Adrenal gland (tissue), 12 donors: Measurements from ENCODE around the gene NAV2. TPM values are rescaled to one million over a fixed set of nuclear protein-coding genes. Genes with fewer than 3 reads are reported as not detected.

Experiments used
- DNase-seq, 7 donors: peaks; one replicate each; pipeline ENCODE4 v3.0.0-alpha.2; 2019 to 2020
- H3K27ac ChIP-seq, 5 donors: fragments of 200-600 bp; sonication (generic) in 4 of 5; 1 replicate in 3 of 5; 2 replicates in 2 of 5; pipeline versions ENCODE4 v1.5.1 to v1.8.0; 2016 to 2020; ENCODE audit warnings: mild to moderate bottlenecking in 1 of 5
- H3K27me3 ChIP-seq: fragments of 200-600 bp; 2 replicates; pipeline ENCODE4 v1.8.0; 2021
- H3K36me3 ChIP-seq, 2 donors: fragments of 200-600 bp; replicated peaks in 1 of 2; 1 replicate in 1 of 2; 2 replicates in 1 of 2; pipeline versions ENCODE4 v1.5.1 to v1.8.0; 2018 to 2022
- H3K4me1 ChIP-seq, 2 donors: fragments of 200-600 bp; replicated peaks in 1 of 2; 1 replicate in 1 of 2; 2 replicates in 1 of 2; pipeline versions ENCODE4 v1.5.1 to v1.8.0; 2018 to 2021
- H3K4me3 ChIP-seq, 4 donors: fragments of 200-600 bp; sonication (generic) in 3 of 4; one replicate each; pipeline ENCODE4 v1.5.1; 2016 to 2018
- H3K9me3 ChIP-seq, 3 donors: fragments of 200-600 bp; sonication (generic) in 1 of 3; replicated peaks in 1 of 3; 1 replicate in 2 of 3; 2 replicates in 1 of 3; pipeline versions ENCODE4 v1.5.1 to v1.8.0; 2016 to 2021
- CTCF ChIP-seq, 6 experiments: fragments of 450-650 bp in 4 of 6; fragments of 200-600 bp in 2 of 6; sonication (generic) in 1 of 6; IDR thresholded peaks; 1 replicate in 5 of 6; 2 replicates in 1 of 6; pipeline versions ENCODE4 v1.5.1 to v1.8.0; 2016 to 2021; ENCODE audit warnings: antibody characterized with exemption in 6 of 6, mild to moderate bottlenecking in 2 of 6, moderate library complexity in 1 of 6
- POLR2A ChIP-seq, 2 donors: fragments of 450-650 bp; IDR thresholded peaks; one replicate each; pipeline ENCODE4 v1.6.1; 2017; ENCODE audit warnings: antibody characterized with exemption in 2 of 2, mild to moderate bottlenecking in 2 of 2, moderate library complexity in 1 of 2
- WGBS, 4 donors: extraction: QIAGEN DNeasy Blood & Tissue Kit in 2 of 4; methylation state at CpG; one replicate each; pipeline versions ENCODE4 v1.1.5 to v1.1.7; 2013 to 2017; 5-methylcytosine and 5-hydroxymethylcytosine counted together
- intact Hi-C, 2 donors: fragments of 100-400 bp; cut with DNase I; formaldehyde crosslinking; loops; one replicate each; pipeline versions ENCODE4 v1.14.1 to v1.15.0; 2022 to 2023
- polyA plus RNA-seq, 3 donors: library from polyadenylated mRNA; stranded (reverse); fragments of 200-250 nt in 2 of 3; fragments of 350-450 nt in 1 of 3; fragmentation: Illumina TruSeq in 1 of 3; extraction: RNeasy Lipid Tissue Mini Kit (QIAGEN cat#74804) in 1 of 3; gene quantifications; one replicate each; pipeline ENCODE4 v1.2.3, GENCODE V29; 2013 to 2014
- total RNA-seq, 9 donors: library from RNA; depleted of rRNA in 4 of 9; stranded (reverse); fragments of >200 nt in 4 of 9; fragments of 120-200 nt in 1 of 9; fragmentation: NEBNext Ultra II Directional in 1 of 9; extraction: Animal tissue kit (Norgen Biotek cat#: 25700) in 1 of 9; gene quantifications; one replicate each; pipeline versions ENCODE4 v1.1.0 to v1.2.4, GENCODE V29; 2013 to 2023
- donor health status: healthy with polysubstance abuse.
- donor health status: Bipolar disorder and iron deficiency.
- donor health status: DM: yes; HTN: yes; CAD: no.
- donor health status: DM: no; HTN: no; CAD: no.
- donor health status: DM: no; HTN: no; CAD: no.
- donor health status: DM: yes; HTN: yes; CAD: no.

Gene NAV2
- total and polyA plus RNA-seq, 12 donors: 1.6 to 9.2 (median 5.5) TPM

GRCh38 chr11:20050048-20050447, 337.4 kb downstream of the NAV2 start:
- peaks cover 0 to 7% of the 10 kb centered on the region in 2 donors for H3K36me3 ChIP-seq
- H3K9me3 ChIP-seq: no peaks in the 10 kb centered on the region
- no peaks in the 10 kb centered on the region for H3K4me1 ChIP-seq
- TF ChIP-seq CTCF (IDR thresholded peaks at IDR 0.05) (no peak), POLR2A (IDR thresholded peaks at IDR 0.05) (no peak)
- no peak overlapping the region for H3K4me3 ChIP-seq
- H3K27me3 ChIP-seq: no peaks in the 10 kb centered on the region
- DNase-seq: no peak
- intact Hi-C loops: no loop called here
- no peak overlapping the region for H3K27ac ChIP-seq
- 89 to 99% (median 94%) methylated on average over 4 of the region's 4 CpGs for WGBS, 4 donors

- no peaks in the 10 kb centered on the region for H3K9me3 ChIP-seq
- H3K27ac ChIP-seq: no peak overlapping the region
- no peak overlapping the region for H3K4me3 ChIP-seq
- no peak for DNase-seq
- H3K4me1 ChIP-seq: no peaks in the 10 kb centered on the region
- no peaks in the 10 kb centered on the region for H3K27me3 ChIP-seq
- 90 to 92% (median 92%) methylated on average over 8 to 9 of the region's 9 CpGs for WGBS, 4 donors
- intact Hi-C loops: no loop called here
- no peak for TF ChIP-seq POLR2A (IDR thresholded peaks at IDR 0.05)
- no peak for TF ChIP-seq CTCF (IDR thresholded peaks at IDR 0.05)
- peaks cover 0 to 5% of the 10 kb centered on the region in 2 donors for H3K36me3 ChIP-seq
These were observed 338.1 kb downstream of the NAV2 start for GRCh38 chr11:20050551-20051333.

DNA sequence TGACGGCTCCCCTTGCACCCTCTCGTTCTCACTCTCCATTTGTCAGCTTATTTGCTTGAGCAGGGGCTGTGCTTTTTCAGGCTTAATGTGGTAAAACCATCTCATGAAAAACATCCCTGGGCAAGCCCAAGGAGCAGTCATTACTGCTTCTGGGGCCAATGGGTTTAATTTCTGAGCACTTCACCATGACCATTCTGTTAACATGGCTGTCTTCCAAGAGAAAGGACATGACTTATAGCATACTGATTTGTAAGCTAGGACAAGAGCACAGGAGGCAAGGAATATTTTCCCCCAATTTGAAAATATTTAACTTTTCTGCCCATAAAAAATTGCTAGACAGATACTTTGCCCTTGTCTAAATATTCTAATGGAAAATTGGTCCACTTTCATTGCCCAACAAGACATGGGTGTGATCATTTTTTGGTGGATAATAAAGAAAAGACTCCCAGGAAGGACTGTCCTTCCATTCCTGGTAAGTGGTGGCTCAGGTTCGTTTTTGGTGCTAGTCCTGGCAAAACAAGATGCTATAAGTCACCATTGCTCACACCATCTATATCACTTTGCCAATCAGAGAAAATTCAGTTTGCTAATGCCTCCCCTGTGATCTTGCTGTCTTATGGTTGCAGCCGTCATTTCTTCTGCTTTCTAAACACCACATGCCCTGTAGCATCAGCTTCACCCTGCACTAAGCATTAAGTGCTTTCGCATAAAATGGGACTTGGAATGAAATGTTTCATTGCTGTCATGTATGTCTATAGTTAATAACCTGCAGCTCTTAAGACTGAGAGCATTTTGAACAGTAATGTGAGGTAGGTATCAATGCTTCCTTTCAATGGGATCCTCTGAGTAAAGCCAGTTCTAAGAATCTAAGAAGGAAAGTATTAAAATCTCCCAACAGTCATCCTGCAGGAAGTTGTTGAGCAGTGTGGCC, 339.1 kb downstream of the NAV2 start:
- H3K9me3 ChIP-seq: no peaks in the 10 kb centered on the region
- no peak overlapping the region for H3K27ac ChIP-seq
- TF ChIP-seq CTCF (IDR thresholded peaks at IDR 0.05): no peak
- no peak for TF ChIP-seq POLR2A (IDR thresholded peaks at IDR 0.05)
- no peaks in the 10 kb centered on the region for H3K27me3 ChIP-seq
- no peaks in the 10 kb centered on the region for H3K4me1 ChIP-seq
- DNase-seq: no peak
- peaks cover 0 to 9% of the 10 kb centered on the region in 2 donors for H3K36me3 ChIP-seq
- intact Hi-C loops: no loop called here
- WGBS, 4 donors: 89 to 96% (median 92%) methylated on average over 5 of the region's 5 CpGs
- H3K4me3 ChIP-seq: no peak overlapping the region

DNA sequence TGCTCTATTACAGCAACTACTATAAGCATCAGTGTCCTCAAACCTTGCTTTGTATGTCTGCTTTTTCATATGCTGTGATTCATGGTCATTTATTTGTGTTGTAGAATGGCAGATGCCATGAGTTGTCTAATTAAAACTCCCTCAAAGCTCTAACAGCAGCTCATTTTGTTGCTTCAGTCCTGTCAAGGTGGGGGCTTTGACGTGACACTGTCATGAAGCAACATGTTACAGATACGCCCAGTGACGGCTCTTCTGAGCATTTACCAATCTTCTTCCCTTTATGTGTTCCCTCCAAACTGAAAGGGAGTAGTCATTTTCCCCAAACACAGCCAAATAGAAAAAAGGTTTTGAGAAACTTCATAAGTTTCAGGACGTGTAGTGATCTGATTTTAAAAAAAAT, 340.9 kb downstream of the NAV2 start:
- Histone ChIP-seq H3K4me1 (no peaks in the 10 kb centered on the region), H3K27ac (no peak overlapping the region), H3K4me3 (no peak overlapping the region), H3K27me3 (no peaks in the 10 kb centered on the region), H3K36me3 (peaks cover 0 to 9% of the 10 kb centered on the region in 2 donors), H3K9me3 (no peaks in the 10 kb centered on the region)
- TF ChIP-seq CTCF (IDR thresholded peaks at IDR 0.05): no peak
- TF ChIP-seq POLR2A (IDR thresholded peaks at IDR 0.05): no peak
- 93 to 97% (median 94%) methylated on average over 4 of the region's 4 CpGs for WGBS, 4 donors
- DNase-seq: no peak
- intact Hi-C loops: no loop called here
